NB4 (cell line): Measurements from ENCODE around the gene SIL1.

Source experiments
- POLR2A ChIP-seq: IDR thresholded peaks from 2 replicates; pipeline ENCODE4 v1.6.1; 2011; ENCODE audit warnings: mild to moderate bottlenecking; ENCODE audit not compliant: insufficient read length; ENCODE audit errors: extremely low read depth
- TF ChIP-seq, protein P1 (sequence below): IDR thresholded peaks from one replicate; pipeline ENCODE4 v1.5.1; 2012; ENCODE audit warnings: low read depth, low read length
- TF ChIP-seq, protein P2 (sequence below): IDR thresholded peaks from 2 replicates; pipeline ENCODE4 v1.6.1; 2011; ENCODE audit warnings: low read depth, low read length

DNA sequence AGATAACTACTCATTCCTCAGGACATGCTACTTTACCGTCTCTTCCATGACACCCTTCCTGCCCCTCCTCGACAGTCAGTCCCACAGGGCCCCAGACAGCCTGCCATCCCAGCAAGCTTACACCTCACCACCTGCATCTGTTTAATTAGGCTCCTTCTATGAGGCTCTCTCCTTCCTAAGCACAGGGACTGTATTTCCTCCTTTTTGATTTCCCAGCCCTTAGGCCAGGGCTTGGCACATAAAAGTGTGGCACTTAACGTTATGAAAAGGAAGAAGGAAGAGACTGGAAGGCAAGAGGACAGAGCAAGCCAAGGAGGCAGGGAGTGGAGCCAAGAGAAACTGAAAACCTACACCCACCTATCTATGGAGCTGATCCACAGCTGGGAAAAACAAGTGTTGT is 146.8 kb downstream of the SIL1 start:
- TF ChIP-seq, protein P1, sequence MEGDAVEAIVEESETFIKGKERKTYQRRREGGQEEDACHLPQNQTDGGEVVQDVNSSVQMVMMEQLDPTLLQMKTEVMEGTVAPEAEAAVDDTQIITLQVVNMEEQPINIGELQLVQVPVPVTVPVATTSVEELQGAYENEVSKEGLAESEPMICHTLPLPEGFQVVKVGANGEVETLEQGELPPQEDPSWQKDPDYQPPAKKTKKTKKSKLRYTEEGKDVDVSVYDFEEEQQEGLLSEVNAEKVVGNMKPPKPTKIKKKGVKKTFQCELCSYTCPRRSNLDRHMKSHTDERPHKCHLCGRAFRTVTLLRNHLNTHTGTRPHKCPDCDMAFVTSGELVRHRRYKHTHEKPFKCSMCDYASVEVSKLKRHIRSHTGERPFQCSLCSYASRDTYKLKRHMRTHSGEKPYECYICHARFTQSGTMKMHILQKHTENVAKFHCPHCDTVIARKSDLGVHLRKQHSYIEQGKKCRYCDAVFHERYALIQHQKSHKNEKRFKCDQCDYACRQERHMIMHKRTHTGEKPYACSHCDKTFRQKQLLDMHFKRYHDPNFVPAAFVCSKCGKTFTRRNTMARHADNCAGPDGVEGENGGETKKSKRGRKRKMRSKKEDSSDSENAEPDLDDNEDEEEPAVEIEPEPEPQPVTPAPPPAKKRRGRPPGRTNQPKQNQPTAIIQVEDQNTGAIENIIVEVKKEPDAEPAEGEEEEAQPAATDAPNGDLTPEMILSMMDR = no peak
- TF ChIP-seq, protein P2, sequence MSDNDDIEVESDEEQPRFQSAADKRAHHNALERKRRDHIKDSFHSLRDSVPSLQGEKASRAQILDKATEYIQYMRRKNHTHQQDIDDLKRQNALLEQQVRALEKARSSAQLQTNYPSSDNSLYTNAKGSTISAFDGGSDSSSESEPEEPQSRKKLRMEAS = no peak
- TF ChIP-seq POLR2A = no peak
